ENCODE data around the gene ZNF512. TPM values are rescaled to one million over a fixed set of nuclear protein-coding genes. Genes with fewer than 3 reads are reported as not detected.
A peak's percentile ranks its signal among the peaks of the same experiment; 100 is the strongest.
"Not testable (repeated sequence)": the region's sequence is repeated elsewhere in the genome, so short reads cannot be mapped to it uniquely, and the experiment has no call there.

The ZNF512 gene
- total RNA-seq, 6 donors from 2014 or later = 19.5 to 74.4 (median 26.4) TPM

DNA sequence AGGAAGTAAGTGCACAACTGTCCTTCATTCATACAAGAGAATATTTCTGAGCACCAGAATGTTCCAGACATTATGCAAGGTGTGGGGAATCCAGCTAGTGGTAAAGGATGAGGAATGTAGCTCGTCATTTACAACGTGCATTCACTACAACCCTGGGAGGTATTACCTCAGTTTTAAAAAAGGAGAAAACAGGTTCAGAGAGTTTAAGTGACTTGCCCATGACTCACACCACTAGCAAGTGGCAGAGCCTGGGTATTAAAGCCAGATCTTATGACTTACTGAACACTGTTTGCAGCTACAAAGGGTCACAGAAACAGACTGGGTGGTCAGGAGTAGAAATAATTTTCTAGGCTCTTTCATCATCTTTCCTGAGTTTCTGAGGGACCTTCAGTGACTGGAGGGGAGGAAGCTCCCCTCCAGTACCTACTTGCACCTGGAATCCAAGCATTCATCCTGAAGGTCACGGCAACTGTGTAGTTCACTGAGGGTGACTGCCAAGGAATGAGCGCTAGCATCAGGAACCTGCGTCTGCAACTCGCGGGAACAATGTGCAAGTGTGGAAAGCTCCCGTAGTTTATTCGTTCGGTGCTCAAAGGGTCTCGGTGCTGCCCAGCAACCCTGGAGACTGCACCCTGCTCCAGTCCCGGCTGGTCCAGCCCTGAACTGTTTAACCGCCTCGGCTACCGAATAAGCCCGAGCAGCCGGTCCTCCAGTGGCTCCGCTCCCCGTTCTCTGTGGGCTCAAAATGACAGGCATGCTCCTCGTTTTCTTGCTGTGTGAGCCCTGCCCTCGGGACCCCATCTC is 45.3 kb downstream of the ZNF512 start:
- H3K4me1 ChIP-seq = peaks cover 24 to 30% (median 28%) of the 10 kb centered on the region in 4 donors
- peak; percentile 58 to 72 for ATAC-seq (ENCODE audit: low FRiP score in 2 of 2)
- peak in 1 of 2 donors; percentile 26 for DNase-seq
- H3K27me3 ChIP-seq = no peaks in the 10 kb centered on the region
- H3K4me3 ChIP-seq = peak overlapping the region; percentile 46 to 78 (median 66)
- no peaks in the 10 kb centered on the region for H3K9me3 ChIP-seq
- H3K36me3 ChIP-seq = peaks cover 5 to 36% (median 20%) of the 10 kb centered on the region in 4 donors
- no peak for TF ChIP-seq EP300 (IDR thresholded peaks at IDR 0.05)
- TF ChIP-seq, protein P1, sequence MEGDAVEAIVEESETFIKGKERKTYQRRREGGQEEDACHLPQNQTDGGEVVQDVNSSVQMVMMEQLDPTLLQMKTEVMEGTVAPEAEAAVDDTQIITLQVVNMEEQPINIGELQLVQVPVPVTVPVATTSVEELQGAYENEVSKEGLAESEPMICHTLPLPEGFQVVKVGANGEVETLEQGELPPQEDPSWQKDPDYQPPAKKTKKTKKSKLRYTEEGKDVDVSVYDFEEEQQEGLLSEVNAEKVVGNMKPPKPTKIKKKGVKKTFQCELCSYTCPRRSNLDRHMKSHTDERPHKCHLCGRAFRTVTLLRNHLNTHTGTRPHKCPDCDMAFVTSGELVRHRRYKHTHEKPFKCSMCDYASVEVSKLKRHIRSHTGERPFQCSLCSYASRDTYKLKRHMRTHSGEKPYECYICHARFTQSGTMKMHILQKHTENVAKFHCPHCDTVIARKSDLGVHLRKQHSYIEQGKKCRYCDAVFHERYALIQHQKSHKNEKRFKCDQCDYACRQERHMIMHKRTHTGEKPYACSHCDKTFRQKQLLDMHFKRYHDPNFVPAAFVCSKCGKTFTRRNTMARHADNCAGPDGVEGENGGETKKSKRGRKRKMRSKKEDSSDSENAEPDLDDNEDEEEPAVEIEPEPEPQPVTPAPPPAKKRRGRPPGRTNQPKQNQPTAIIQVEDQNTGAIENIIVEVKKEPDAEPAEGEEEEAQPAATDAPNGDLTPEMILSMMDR (IDR thresholded peaks at IDR 0.05) = no peak
- TF ChIP-seq POLR2A (IDR thresholded peaks at IDR 0.05) = no peak
- WGBS, 2 donors = 3 to 55% methylated on average over 2 to 18 of the region's 21 CpGs
- H3K27ac ChIP-seq = peak overlapping the region; percentile 30 to 85 (median 80)

DNA sequence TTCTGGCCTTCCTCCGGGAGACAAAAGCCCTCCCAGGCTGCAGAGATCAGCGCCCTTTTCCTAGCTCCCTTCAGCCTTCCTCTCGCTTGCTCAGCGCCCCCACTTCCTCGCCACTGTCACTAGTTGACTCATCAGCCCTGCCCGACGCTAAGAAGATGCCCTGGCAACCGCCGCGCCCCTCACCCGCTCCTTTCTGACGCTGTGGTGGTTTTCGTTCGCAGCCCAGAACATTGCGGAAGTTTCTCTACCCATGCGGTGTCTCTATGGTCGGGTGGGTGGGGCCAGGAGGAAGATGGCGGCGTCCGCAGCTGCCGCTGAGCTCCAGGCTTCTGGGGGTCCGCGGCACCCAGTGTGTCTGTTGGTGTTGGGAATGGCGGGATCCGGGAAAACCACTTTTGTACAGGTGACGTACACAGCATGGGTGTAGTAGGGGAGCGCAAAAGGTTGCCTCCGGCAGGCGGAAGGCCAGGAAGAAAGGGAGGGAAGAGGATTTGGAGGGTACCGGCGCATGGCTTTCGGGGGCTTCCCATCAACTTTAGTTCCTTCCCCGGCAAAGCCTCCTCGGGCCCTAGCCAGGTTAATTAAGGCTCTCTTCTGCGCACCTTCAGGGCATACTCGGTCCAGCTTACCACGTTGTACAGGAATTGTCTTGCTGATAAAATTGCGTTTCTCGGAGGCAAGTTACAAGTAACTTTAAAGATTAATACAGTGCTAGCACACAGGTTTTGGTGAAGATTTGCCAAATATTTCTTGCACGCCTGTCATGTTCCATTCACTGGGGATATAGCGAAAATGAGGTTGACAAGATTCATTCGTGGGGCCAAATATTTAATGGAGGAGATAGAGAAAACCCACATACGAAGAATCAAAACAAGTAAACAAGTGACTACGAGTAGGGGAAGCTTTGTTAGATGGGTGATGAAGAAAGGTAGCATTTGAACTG is 46.2 kb downstream of the ZNF512 start, which contains the start of the genes CCDC121 and GPN1:
TSS of gene CCDC121 (minus strand) at position 246 of the 943 bp plus-strand sequence. CDS start 1,213 bp downstream, outside the sequence.
TSS of gene GPN1 (plus strand) at position 284 of the 943 bp plus-strand sequence. CDS start at position 293, 9 bp downstream.
- Histone ChIP-seq H3K36me3 (peaks cover 5 to 36% (median 20%) of the 10 kb centered on the region in 4 donors), H3K4me3 (peak within 1 kb of the TSS; percentile 46 to 78 (median 66)), H3K27ac (peak within 1 kb of the TSS; percentile 30 to 85 (median 80)), H3K4me1 (peaks cover 24 to 30% (median 28%) of the 10 kb centered on the region in 4 donors), H3K9me3 (no peaks in the 10 kb centered on the region), H3K27me3 (no peaks in the 10 kb centered on the region)
- ATAC-seq (ENCODE audit: low FRiP score in 2 of 2) (peak; percentile 97 to 99), DNase-seq (peak; percentile 92 to 94)
- 1% methylated on average over 38 to 44 of the region's 44 CpGs for WGBS, 2 donors
- TF ChIP-seq EP300 (IDR thresholded peaks at IDR 0.05) (peak in 1 of 4 donors; percentile 33), POLR2A (IDR thresholded peaks at IDR 0.05) (peak in 3 of 4 donors; percentile 33 to 70 (median 51)), POLR2AphosphoS5 (IDR thresholded peaks at IDR 0.05) (peak; percentile 74 to 86)
- TF ChIP-seq, protein P1 (IDR thresholded peaks at IDR 0.05) = no peak

DNA sequence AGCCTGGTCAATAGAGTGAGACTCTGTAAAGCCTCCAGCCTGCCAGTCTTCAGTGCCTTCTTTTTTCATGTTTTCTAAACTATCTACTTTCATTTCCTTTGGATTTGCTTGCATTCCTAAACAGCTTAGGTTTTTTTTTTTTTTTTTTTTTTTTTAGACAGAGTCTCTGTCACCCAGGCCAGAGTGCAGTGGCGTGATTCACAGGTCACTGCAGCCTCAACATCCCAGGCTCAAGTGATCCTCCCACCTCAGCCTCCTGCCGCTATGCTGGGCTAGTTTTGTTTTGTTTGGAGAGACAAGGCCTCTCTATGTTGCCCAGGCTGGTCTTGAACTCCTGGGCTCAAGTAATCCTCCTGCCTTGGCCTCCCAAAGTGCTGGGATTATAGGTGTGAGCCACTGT is 47.4 kb downstream of the ZNF512 start:
- H3K27me3 ChIP-seq; H3K4me3 ChIP-seq; DNase-seq; H3K27ac ChIP-seq; H3K9me3 ChIP-seq; ATAC-seq (ENCODE audit: low FRiP score in 2 of 2): not testable (repeated sequence)
- 100% methylated on average over 2 of the region's 2 CpGs for WGBS, 2 donors
- Histone ChIP-seq H3K36me3 (peaks cover 12 to 43% (median 25%) of the 10 kb centered on the region in 4 donors), H3K4me1 (peaks cover 24 to 30% (median 28%) of the 10 kb centered on the region in 4 donors)

GRCh38 chr2:27634291-27634690 is 51.4 kb downstream of the ZNF512 start:
- WGBS, 2 donors = 94 to 100% methylated on average over 2 of the region's 2 CpGs
- no peak for ATAC-seq (ENCODE audit: low FRiP score in 2 of 2)
- no peak for TF ChIP-seq EP300 (IDR thresholded peaks at IDR 0.05)
- no peak for TF ChIP-seq POLR2AphosphoS5 (IDR thresholded peaks at IDR 0.05)
- TF ChIP-seq POLR2A (IDR thresholded peaks at IDR 0.05) = no peak
- TF ChIP-seq, protein P1 (IDR thresholded peaks at IDR 0.05) = no peak

More at GRCh38 chr2:27634291-27634690, 51.4 kb downstream of the ZNF512 start:
- no peak for DNase-seq
- Histone ChIP-seq H3K4me3 (no peak overlapping the region), H3K4me1 (peaks cover 8 to 11% (median 9%) of the 10 kb centered on the region in 4 donors), H3K36me3 (peaks cover 26 to 83% (median 56%) of the 10 kb centered on the region in 4 donors), H3K27me3 (no peaks in the 10 kb centered on the region), H3K9me3 (no peaks in the 10 kb centered on the region), H3K27ac (no peak overlapping the region)

All from upper lobe of left lung (tissue), 6 donors.